Vagina (tissue), 2 donors: ENCODE measurements around the gene APOL4. TPM values are rescaled to one million over a fixed set of nuclear protein-coding genes. Genes with fewer than 3 reads are reported as not detected.

Source experiments
- DNase-seq, 2 donors: peaks; one replicate each; pipeline ENCODE4 v3.0.0-alpha.2; 2017; ENCODE audit errors: extremely low spot score in 2 of 2
- H3K27ac ChIP-seq: fragments of 200-600 bp; sonication (generic); one replicate; pipeline ENCODE4 v1.5.1; 2019
- H3K27me3 ChIP-seq: fragments of 200-600 bp; sonication (generic); one replicate; pipeline ENCODE4 v1.5.1; 2019
- H3K36me3 ChIP-seq, 2 donors: fragments of 200-600 bp; sonication (generic); one replicate each; pipeline ENCODE4 v1.5.1; 2017 to 2019
- H3K4me1 ChIP-seq: fragments of 200-600 bp; sonication (generic); one replicate; pipeline ENCODE4 v1.5.1; 2019
- H3K4me3 ChIP-seq, 2 donors: fragments of 200-600 bp; sonication (generic); 1 replicate in 1 of 2; 2 replicates in 1 of 2; pipeline ENCODE4 v1.5.1; 2016 to 2019
- H3K9me3 ChIP-seq: fragments of 200-600 bp; sonication (generic); one replicate; pipeline ENCODE4 v1.5.1; 2019
- POLR2A ChIP-seq, 2 donors: fragments of 450-650 bp; IDR thresholded peaks; one replicate each; pipeline ENCODE4 v1.6.1; 2017; ENCODE audit warnings: antibody characterized with exemption in 2 of 2, mild to moderate bottlenecking in 2 of 2, moderate library complexity in 2 of 2
- POLR2AphosphoS5 ChIP-seq, 2 donors: sonication (generic); formaldehyde crosslinking; IDR thresholded peaks; one replicate each; pipeline ENCODE4 v1.9.0; 2017; ENCODE audit warnings: antibody characterized with exemption in 2 of 2, mild to moderate bottlenecking in 2 of 2, low read depth in 1 of 2; ENCODE audit not compliant: insufficient read depth in 1 of 2
- intact Hi-C: fragments of 100-400 bp; cut with DNase I; formaldehyde crosslinking; loops from one replicate; pipeline ENCODE4 v1.15.1; 2023
- total RNA-seq: library from RNA; depleted of rRNA; stranded (reverse); fragments of >200 nt; gene quantifications from one replicate; pipeline ENCODE4 v1.2.3, GENCODE V29; 2016
- TF ChIP-seq, protein P1 (sequence below), 3 experiments: fragments of 450-650 bp in 2 of 3; fragments of 200-600 bp in 1 of 3; sonication (generic) in 1 of 3; IDR thresholded peaks; one replicate each; pipeline ENCODE4 v1.5.1; 2017 to 2019; ENCODE audit warnings: antibody characterized with exemption in 3 of 3, mild to moderate bottlenecking in 2 of 3, moderate library complexity in 2 of 3

APOL4 gene
- total RNA-seq, 1 donor from 2014 or later, result 4.2 TPM

DNA sequence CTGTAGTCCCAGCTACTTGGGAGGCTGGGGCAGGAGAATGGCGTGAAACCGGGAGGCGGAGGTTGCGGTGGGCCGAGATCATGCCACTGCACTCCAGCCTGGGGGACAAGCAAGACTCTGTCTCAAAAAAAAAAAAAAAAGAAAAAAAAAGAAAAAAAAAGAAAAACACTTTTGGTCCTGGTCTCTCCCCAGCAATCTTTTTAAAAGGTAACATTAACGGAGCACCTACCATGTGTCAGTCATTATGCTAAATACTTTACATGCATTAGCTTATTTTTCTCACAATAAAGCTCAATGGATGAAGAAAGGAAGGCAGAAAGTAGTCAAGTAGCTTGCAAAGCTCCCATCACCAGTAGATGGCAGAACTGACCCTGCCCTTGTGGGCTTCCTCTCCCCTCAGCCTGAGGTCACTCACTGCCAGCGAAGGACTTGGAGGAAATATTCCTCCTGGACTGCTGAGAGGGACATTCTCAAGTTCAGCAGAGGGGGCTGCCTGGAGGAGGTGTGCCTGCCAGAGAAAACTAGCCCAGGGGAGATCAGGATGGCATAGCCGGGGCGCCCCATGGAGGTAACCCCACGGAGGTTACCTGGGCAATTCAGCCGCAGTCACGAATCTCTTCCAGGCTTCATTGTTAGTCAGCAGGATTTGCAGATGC is 56.6 kb downstream of the APOL4 start:
- DNase-seq, result no peak
- Histone ChIP-seq H3K27me3 (no peaks in the 10 kb centered on the region), H3K9me3 (no peaks in the 10 kb centered on the region), H3K4me1 (peaks cover 30% of the 10 kb centered on the region), H3K27ac (no peak overlapping the region), H3K4me3 (no peak overlapping the region), H3K36me3 (peaks cover 0 to 45% of the 10 kb centered on the region in 2 donors)
- intact Hi-C loops, result loop anchor here (5.0 to 10.0 kb wide), 2 partner anchors 37 to 340 kb away; partner anchors contain the start of gene TXN2
- TF ChIP-seq, protein P1, sequence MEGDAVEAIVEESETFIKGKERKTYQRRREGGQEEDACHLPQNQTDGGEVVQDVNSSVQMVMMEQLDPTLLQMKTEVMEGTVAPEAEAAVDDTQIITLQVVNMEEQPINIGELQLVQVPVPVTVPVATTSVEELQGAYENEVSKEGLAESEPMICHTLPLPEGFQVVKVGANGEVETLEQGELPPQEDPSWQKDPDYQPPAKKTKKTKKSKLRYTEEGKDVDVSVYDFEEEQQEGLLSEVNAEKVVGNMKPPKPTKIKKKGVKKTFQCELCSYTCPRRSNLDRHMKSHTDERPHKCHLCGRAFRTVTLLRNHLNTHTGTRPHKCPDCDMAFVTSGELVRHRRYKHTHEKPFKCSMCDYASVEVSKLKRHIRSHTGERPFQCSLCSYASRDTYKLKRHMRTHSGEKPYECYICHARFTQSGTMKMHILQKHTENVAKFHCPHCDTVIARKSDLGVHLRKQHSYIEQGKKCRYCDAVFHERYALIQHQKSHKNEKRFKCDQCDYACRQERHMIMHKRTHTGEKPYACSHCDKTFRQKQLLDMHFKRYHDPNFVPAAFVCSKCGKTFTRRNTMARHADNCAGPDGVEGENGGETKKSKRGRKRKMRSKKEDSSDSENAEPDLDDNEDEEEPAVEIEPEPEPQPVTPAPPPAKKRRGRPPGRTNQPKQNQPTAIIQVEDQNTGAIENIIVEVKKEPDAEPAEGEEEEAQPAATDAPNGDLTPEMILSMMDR (IDR thresholded peaks at IDR 0.05), result peak; percentile 57 to 72 (median 69)
- TF ChIP-seq POLR2AphosphoS5 (IDR thresholded peaks at IDR 0.05; ENCODE audit: insufficient read depth in 1 of 2, low read depth in 1 of 2) (no peak), POLR2A (IDR thresholded peaks at IDR 0.05) (no peak)

DNA sequence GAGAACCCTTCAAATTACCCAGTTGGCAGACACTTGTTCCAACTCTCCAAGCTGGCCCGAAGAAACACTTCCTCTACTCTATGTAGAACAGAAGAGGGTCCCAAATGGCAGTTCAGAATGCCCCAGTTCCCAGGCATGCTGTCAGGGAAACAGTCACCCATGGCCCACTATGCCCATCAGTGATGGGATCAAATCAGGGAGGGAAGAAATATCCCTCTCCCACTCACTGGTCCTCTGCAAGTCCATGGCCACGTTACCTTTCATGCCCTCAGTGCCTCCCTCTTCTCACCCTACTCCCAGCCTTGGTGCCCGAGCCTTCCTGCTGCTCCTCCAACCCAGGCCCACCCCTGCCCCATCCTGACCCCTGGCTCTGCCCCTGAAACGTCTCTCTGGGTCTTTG is 57.7 kb downstream of the APOL4 start:
- H3K27ac ChIP-seq, result no peak overlapping the region
- no peaks in the 10 kb centered on the region for H3K9me3 ChIP-seq
- peaks cover 20% of the 10 kb centered on the region for H3K4me1 ChIP-seq
- no peaks in the 10 kb centered on the region for H3K27me3 ChIP-seq
- TF ChIP-seq, protein P1 (IDR thresholded peaks at IDR 0.05), result no peak
- TF ChIP-seq POLR2A (IDR thresholded peaks at IDR 0.05) (no peak), POLR2AphosphoS5 (IDR thresholded peaks at IDR 0.05; ENCODE audit: insufficient read depth in 1 of 2, low read depth in 1 of 2) (no peak)
- H3K36me3 ChIP-seq, result peaks cover 0 to 34% of the 10 kb centered on the region in 2 donors
- no peak overlapping the region for H3K4me3 ChIP-seq
- intact Hi-C loops, result loop anchor here (5.0 to 10.0 kb wide), 2 partner anchors 38 to 341 kb away; partner anchors contain the start of gene TXN2
- DNase-seq, result no peak

DNA sequence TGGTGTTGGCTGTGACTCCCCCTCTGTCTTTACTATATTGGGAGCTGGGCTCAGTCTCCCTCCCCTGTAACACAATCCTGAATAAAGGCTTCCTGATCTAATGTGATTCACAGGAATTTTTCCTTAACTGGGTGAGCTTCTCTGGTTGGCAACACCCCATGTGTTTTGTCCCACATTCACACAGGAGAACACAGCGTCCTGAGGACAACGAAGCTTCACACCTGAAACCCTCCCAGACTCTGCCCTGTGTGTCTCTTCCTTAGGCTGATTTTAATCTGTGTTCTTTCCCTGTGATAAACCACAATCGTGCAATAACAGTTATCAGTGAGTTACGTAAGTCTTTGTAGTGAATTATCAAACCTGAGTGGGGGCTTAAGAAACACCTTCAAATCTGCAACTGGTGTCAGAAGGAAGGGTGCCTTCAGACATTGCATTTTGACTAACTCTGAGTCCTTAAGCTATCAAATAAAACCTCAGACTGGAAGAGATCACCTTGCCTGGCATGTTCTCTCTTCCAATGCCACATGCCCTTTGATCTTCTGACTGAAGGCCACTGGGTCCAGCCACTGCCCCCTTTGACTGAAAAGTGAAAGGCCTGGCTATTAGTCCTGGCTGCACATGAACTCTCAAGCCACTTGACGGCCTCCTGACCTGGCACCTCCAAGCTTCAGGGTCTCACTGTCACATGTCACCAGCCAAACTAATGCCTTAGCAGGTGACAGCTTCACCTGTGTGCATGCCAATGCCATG is 58.4 kb downstream of the APOL4 start:
- Histone ChIP-seq H3K27me3 (no peaks in the 10 kb centered on the region), H3K36me3 (peaks cover 0 to 27% of the 10 kb centered on the region in 2 donors), H3K9me3 (no peaks in the 10 kb centered on the region), H3K4me3 (no peak overlapping the region), H3K27ac (no peak overlapping the region), H3K4me1 (peaks cover 13% of the 10 kb centered on the region)
- DNase-seq, result no peak
- TF ChIP-seq, protein P1 (IDR thresholded peaks at IDR 0.05), result no peak
- TF ChIP-seq POLR2A (IDR thresholded peaks at IDR 0.05), result no peak
- no peak for TF ChIP-seq POLR2AphosphoS5 (IDR thresholded peaks at IDR 0.05; ENCODE audit: insufficient read depth in 1 of 2, low read depth in 1 of 2)
- intact Hi-C loops, result loop anchor here (5.0 to 10.0 kb wide), 2 partner anchors 39 to 342 kb away; partner anchors contain the start of gene TXN2

DNA sequence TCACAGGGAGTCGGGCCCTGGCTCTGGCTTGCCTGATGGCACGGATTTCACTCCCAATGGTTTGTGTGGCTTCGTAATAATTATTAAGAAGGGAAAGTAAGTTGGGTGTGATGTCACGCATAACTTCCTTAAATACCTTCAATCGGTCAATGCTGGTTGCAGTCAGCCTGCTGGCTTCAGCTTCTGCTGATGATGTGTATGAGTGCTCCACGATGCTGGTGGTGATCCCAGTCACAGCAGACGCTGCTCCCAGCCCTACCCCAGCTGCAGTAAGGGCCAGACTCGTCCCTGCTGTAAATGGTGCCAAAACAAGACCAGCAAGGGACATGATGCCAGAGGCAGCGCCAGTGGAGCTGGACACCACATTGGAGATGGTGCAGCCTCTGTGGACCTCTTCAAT is 60.1 kb downstream of the APOL4 start:
- H3K9me3 ChIP-seq, result no peaks in the 10 kb centered on the region
- no peak overlapping the region for H3K27ac ChIP-seq
- H3K27me3 ChIP-seq, result no peaks in the 10 kb centered on the region
- H3K4me3 ChIP-seq, result no peak overlapping the region
- intact Hi-C loops, result loop anchor here (5.0 to 10.0 kb wide), 2 partner anchors 41 to 343 kb away; partner anchors contain the start of gene TXN2
- no peak for TF ChIP-seq POLR2A (IDR thresholded peaks at IDR 0.05)
- no peak for TF ChIP-seq POLR2AphosphoS5 (IDR thresholded peaks at IDR 0.05; ENCODE audit: insufficient read depth in 1 of 2, low read depth in 1 of 2)
- TF ChIP-seq, protein P1 (IDR thresholded peaks at IDR 0.05), result no peak
- no peak for DNase-seq
- peaks cover 6% of the 10 kb centered on the region for H3K4me1 ChIP-seq
- peaks cover 0 to 17% of the 10 kb centered on the region in 2 donors for H3K36me3 ChIP-seq

Other genes with a start within 250 kb of the APOL4 start
- gene RBFOX2, start 173.0 kb downstream of the APOL4 start, total RNA-seq, result 70.0 TPM
- 48.9 TPM for gene APOL3, start 41.1 kb downstream of the APOL4 start, total RNA-seq
- gene APOL2, start 37.7 kb upstream of the APOL4 start, total RNA-seq, result 63.8 TPM
- 28.5 TPM for gene APOL1, start 51.3 kb upstream of the APOL4 start, total RNA-seq
- 333 TPM for gene MYH9, start 186.2 kb upstream of the APOL4 start, total RNA-seq